Esophagus muscularis mucosa (tissue), 4 donors: Measurements from ENCODE around the gene ADISSP. TPM values are rescaled to one million over a fixed set of nuclear protein-coding genes. Genes with fewer than 3 reads are reported as not detected.

Experiments used
- DNase-seq: peaks from one replicate; pipeline ENCODE4 v3.0.0-alpha.2; 2017; ENCODE audit errors: extremely low spot score
- H3K27ac ChIP-seq, 4 donors: fragments of 200-600 bp; sonication (generic); replicated peaks in 1 of 4; 1 replicate in 3 of 4; 2 replicates in 1 of 4; pipeline ENCODE4 v1.5.1; 2016 to 2019; ENCODE audit warnings: mild to moderate bottlenecking in 1 of 4
- H3K27me3 ChIP-seq, 4 donors: fragments of 200-600 bp; sonication (generic); one replicate each; pipeline versions ENCODE4 v1.5.1 to v1.6.0; 2016 to 2019
- H3K36me3 ChIP-seq, 4 donors: fragments of 200-600 bp; sonication (generic); one replicate each; pipeline ENCODE4 v1.5.1; 2016 to 2019
- H3K4me1 ChIP-seq, 4 donors: fragments of 200-600 bp; sonication (generic); one replicate each; pipeline ENCODE4 v1.5.1; 2016 to 2019
- H3K4me3 ChIP-seq, 4 donors: fragments of 200-600 bp; sonication (generic); 1 replicate in 2 of 4; 2 replicates in 2 of 4; pipeline ENCODE4 v1.5.1; 2016 to 2019; ENCODE audit warnings: mild to moderate bottlenecking in 4 of 4, moderate library complexity in 1 of 4
- H3K9me3 ChIP-seq, 4 donors: fragments of 200-600 bp; sonication (generic); 1 replicate in 3 of 4; 2 replicates in 1 of 4; pipeline ENCODE4 v1.5.1; 2016 to 2019
- EP300 ChIP-seq: sonication (generic); formaldehyde crosslinking; IDR thresholded peaks from one replicate; pipeline ENCODE4 v1.6.1; 2017; ENCODE audit warnings: antibody characterized with exemption
- POLR2A ChIP-seq: fragments of 450-650 bp; IDR thresholded peaks from one replicate; pipeline ENCODE4 v1.6.1; 2017; ENCODE audit warnings: antibody characterized with exemption, moderate library complexity, mild to moderate bottlenecking, low read depth
- POLR2AphosphoS5 ChIP-seq, 2 donors: sonication (generic); formaldehyde crosslinking; IDR thresholded peaks; one replicate each; pipeline ENCODE4 v1.6.1; 2017; ENCODE audit warnings: antibody characterized with exemption in 2 of 2
- WGBS: methylation state at CpG from one replicate; pipeline ENCODE4 v1.1.5; 2018; 5-methylcytosine and 5-hydroxymethylcytosine counted together
- intact Hi-C: fragments of 100-400 bp; cut with DNase I; formaldehyde crosslinking; loops from one replicate; pipeline ENCODE4 v1.15.1; 2023
- total RNA-seq, 4 donors: library from RNA; depleted of rRNA; stranded (reverse); fragments of >200 nt; gene quantifications; one replicate each; pipeline versions ENCODE4 v1.1.0 to v1.2.1, GENCODE V29; 2016
- TF ChIP-seq, protein P1 (sequence below), 3 experiments: fragments of 200-600 bp in 2 of 3; fragments of 450-650 bp in 1 of 3; sonication (generic) in 2 of 3; IDR thresholded peaks; one replicate each; pipeline ENCODE4 v1.5.1; 2017 to 2019; ENCODE audit warnings: antibody characterized with exemption in 3 of 3, mild to moderate bottlenecking in 2 of 3, moderate library complexity in 1 of 3

Gene ADISSP
- total RNA-seq, 4 donors from 2014 or later: 56.5 to 96.1 (median 73.6) TPM

DNA sequence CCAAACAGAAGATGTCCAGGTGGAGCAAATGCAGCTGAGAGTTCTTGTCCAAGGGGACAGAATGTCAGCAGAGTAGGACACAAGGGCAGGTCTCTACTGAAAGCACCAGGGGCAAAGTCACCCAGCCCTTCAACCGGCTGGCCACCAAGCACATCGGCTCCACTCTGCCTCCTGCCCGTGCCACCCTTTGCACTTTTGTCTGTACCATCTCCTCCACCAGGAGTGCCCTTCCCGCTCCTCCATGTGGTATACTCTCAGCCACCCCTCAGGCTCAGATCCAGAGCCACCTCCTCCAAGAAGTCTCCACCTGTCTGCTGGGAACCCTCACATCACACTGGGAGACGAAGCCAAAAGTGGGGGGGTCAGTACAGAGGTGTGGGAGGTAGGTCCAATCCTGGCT, 39.2 kb downstream of the ADISSP start:
- intact Hi-C loops: no loop called here
- H3K36me3 ChIP-seq: no peaks in the 10 kb centered on the region
- DNase-seq: no peak
- H3K9me3 ChIP-seq: no peaks in the 10 kb centered on the region
- WGBS: 86% methylated on average over 5 of the region's 5 CpGs
- peak overlapping the region in 2 of 4 donors; percentile 0 to 63 for H3K27ac ChIP-seq
- TF ChIP-seq, protein P1, sequence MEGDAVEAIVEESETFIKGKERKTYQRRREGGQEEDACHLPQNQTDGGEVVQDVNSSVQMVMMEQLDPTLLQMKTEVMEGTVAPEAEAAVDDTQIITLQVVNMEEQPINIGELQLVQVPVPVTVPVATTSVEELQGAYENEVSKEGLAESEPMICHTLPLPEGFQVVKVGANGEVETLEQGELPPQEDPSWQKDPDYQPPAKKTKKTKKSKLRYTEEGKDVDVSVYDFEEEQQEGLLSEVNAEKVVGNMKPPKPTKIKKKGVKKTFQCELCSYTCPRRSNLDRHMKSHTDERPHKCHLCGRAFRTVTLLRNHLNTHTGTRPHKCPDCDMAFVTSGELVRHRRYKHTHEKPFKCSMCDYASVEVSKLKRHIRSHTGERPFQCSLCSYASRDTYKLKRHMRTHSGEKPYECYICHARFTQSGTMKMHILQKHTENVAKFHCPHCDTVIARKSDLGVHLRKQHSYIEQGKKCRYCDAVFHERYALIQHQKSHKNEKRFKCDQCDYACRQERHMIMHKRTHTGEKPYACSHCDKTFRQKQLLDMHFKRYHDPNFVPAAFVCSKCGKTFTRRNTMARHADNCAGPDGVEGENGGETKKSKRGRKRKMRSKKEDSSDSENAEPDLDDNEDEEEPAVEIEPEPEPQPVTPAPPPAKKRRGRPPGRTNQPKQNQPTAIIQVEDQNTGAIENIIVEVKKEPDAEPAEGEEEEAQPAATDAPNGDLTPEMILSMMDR (IDR thresholded peaks at IDR 0.05): no peak
- no peak overlapping the region for H3K4me3 ChIP-seq
- peaks cover 0 to 51% (median 3%) of the 10 kb centered on the region in 4 donors for H3K27me3 ChIP-seq
- H3K4me1 ChIP-seq: peaks cover 33 to 43% (median 38%) of the 10 kb centered on the region in 4 donors

DNA sequence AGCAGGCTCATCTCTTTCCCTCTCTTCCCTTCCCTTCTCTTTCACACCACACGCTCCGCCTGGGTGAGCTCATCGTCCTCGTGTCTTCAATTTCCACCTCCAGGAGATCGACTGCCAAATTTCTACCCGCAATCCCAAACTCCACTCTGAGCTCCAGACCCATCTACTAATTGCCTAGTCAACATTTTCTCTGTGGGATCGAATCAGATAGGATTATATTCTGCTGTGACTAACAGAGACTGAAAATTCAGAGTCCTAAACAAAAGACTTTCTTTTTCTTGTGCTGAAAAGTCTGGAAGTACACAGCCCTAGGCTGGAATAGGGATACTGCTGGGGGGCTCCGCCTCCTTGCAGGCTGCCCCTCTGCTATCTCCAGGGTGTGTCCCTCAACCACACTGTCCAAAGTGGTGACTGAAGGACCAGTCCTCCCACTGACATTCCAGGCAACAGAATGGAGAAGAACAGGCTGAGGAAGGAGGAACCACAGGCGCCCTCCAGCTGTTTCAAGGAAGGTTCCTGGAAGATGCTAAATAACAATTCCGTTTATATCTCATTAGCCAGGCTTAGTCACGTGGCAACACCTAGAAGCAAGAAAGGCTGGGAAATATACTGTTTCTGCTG, 40.0 kb downstream of the ADISSP start:
- Histone ChIP-seq H3K27me3 (peaks cover 0 to 42% (median 3%) of the 10 kb centered on the region in 4 donors), H3K27ac (peak overlapping the region; percentile 0 to 63 (median 51)), H3K4me3 (peak overlapping the region in 1 of 4 donors; percentile 30), H3K9me3 (no peaks in the 10 kb centered on the region), H3K36me3 (no peaks in the 10 kb centered on the region), H3K4me1 (peaks cover 33 to 40% (median 36%) of the 10 kb centered on the region in 4 donors)
- intact Hi-C loops: no loop called here
- 39% methylated on average over 10 of the region's 11 CpGs for WGBS
- no peak for DNase-seq
- TF ChIP-seq, protein P1 (IDR thresholded peaks at IDR 0.05): no peak
- TF ChIP-seq POLR2AphosphoS5 (IDR thresholded peaks at IDR 0.05): no peak
- no peak for TF ChIP-seq POLR2A
- TF ChIP-seq EP300: no peak

DNA sequence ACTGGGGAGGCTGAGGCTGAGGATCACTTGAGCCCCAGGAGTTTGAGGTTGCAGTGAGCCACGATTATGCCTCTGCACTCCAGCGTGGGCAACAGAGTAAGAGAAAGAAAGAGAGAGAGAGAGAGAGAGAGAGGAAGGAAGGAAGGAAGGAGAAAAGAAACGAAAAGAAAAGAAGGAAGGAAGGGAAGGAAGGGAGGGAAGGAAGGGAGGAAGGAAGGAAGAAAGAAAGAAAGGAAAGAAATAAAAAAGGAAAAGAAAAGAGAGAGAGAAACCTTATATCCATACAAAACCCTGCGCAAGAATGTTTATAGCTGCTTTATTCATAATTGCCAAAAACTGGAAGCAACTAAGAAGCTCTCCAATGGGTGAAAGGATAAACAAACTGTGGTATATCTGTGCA, 43.2 kb downstream of the ADISSP start:
- DNase-seq: no peak
- intact Hi-C loops: no loop called here
- no peak overlapping the region for H3K27ac ChIP-seq
- H3K4me1 ChIP-seq: peaks cover 16 to 26% (median 22%) of the 10 kb centered on the region in 4 donors
- 69% methylated on average over 4 of the region's 4 CpGs for WGBS
- no peaks in the 10 kb centered on the region for H3K9me3 ChIP-seq
- H3K27me3 ChIP-seq: peaks cover 0 to 16% (median 0%) of the 10 kb centered on the region in 4 donors
- TF ChIP-seq, protein P1 (IDR thresholded peaks at IDR 0.05): no peak
- TF ChIP-seq POLR2A (no peak), POLR2AphosphoS5 (IDR thresholded peaks at IDR 0.05) (no peak), EP300 (no peak)
- no peaks in the 10 kb centered on the region for H3K36me3 ChIP-seq
- H3K4me3 ChIP-seq: no peak overlapping the region

DNA sequence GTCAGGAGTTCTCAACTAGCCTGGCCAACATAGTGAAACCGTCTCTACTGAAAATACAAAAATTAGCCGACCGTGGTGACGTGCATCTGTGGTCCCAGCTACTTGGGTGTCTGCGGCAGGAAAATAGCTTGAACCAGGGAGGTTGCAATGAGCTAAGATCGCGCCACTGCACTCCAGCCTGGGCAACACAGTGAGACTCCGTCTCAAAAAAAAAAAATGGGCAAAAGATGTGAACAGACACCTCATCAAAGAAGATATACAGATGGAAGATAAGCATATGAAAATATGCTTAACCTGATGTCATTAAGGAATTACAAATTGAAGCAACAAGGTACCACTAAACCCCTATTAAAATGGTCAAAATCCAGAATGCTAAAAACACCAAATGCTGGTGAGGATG, 44.3 kb downstream of the ADISSP start:
- DNase-seq: no peak
- Histone ChIP-seq H3K4me3 (no peak overlapping the region), H3K9me3 (no peaks in the 10 kb centered on the region), H3K27ac (no peak overlapping the region), H3K4me1 (peaks cover 11 to 15% (median 14%) of the 10 kb centered on the region in 4 donors), H3K36me3 (no peaks in the 10 kb centered on the region), H3K27me3 (peaks cover 0 to 14% (median 0%) of the 10 kb centered on the region in 4 donors)
- WGBS: 96% methylated on average over 8 of the region's 8 CpGs
- intact Hi-C loops: no loop called here
- TF ChIP-seq POLR2A (no peak), POLR2AphosphoS5 (IDR thresholded peaks at IDR 0.05) (no peak), EP300 (no peak)
- TF ChIP-seq, protein P1 (IDR thresholded peaks at IDR 0.05): no peak

DNA sequence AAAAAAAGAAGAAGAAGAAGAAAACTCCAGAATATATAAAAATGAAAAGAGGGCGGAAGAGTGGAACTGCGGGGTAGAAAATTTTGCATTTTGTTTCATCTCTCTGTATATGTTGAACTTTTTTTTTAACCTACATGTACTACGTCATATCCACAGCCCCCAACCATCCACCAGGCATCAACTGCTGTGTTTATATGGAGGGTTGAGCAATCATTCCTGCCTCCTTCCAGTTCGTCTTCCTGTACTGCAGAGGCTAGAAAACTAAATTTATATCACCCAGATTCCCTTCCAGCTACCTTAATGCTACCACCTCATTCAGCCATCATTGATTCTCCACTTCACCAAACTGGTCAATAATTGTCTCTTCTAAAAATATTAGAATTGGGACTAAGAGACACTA, 45.6 kb downstream of the ADISSP start:
- Histone ChIP-seq H3K4me3 (no peak overlapping the region), H3K36me3 (no peaks in the 10 kb centered on the region), H3K27me3 (peaks cover 0 to 14% (median 0%) of the 10 kb centered on the region in 4 donors), H3K9me3 (no peaks in the 10 kb centered on the region), H3K27ac (no peak overlapping the region), H3K4me1 (peaks cover 0 to 2% (median under 1%) of the 10 kb centered on the region in 4 donors)
- intact Hi-C loops: no loop called here
- WGBS: 89% methylated on average over 4 of the region's 4 CpGs
- DNase-seq: no peak
- TF ChIP-seq POLR2A (no peak), EP300 (no peak), POLR2AphosphoS5 (IDR thresholded peaks at IDR 0.05) (no peak)
- TF ChIP-seq, protein P1 (IDR thresholded peaks at IDR 0.05): no peak
